AG08395 (cell line): ENCODE data around the gene CDK19.
A peak's percentile ranks its signal among the peaks of the same experiment; 100 is the strongest.

Experiments used
- DNase-seq: peaks from one replicate; pipeline ENCODE4 v3.0.0; 2012; ENCODE audit warnings: mixed read lengths, low spot score

Gene CDK19

DNA sequence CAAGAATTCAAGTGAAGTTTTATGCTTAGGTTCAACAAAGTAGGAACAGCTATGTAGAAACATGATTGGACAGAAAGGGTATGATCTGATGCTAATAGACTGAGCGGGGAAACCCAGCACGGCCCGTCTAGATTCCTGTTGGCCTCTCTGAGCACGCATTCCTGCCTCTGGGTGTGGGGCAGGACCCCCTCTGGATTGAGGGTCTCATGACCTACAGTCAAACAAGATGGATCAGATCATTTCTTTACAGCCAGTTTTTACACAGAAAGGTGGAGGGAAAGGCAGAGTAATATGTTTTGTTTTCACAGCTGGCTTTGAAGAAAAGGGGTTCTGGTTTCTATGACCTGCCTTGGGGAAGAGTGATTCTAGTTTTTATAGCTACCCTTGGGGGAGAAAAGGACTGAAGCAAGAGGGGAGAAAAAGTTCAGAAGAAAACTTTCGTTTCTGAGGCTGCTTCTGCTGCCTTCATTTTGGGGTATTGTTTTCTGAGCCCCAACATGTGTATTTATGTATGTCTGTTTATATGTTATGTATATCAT, 239.3 kb downstream of the CDK19 start:
- no peak for DNase-seq

DNA sequence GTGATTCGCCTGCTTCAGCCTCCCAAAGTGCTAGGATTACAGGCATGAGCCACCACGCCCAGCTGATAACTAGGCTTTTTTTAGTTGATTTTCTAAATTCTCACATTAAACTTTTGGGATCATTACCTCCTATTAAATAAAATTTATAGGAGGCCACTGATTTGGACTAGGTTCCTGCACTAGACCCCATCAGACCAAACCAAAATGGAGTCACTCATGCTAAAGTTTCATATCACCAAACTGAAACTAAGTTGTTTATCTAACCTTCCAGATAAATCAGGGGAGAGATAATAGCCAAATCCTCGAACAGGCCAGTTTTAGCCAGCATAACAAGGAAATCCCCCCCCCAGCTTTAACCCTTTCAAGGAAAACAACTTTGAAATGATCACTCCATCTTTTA, 240.5 kb downstream of the CDK19 start:
- no peak for DNase-seq

DNA sequence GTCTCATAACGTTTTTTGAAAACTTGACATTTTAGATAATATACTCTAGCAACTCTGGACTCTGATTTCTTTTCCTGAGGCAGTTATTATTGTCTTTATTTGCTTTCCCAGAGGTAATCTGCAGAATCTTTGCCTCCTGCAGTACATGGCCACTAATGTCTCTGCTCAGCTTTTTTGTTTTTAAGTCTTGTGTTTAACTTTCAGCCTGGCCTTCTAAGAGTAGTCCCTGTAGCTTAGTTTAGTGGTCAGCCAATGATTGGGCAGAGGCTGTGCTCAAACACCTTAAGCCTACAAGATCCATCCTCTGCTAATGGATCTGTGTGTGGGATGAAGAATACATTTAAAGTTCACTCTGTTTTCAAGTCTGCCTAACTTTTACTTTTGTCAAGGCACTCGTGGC, 241.7 kb downstream of the CDK19 start:
- DNase-seq, result no peak

DNA sequence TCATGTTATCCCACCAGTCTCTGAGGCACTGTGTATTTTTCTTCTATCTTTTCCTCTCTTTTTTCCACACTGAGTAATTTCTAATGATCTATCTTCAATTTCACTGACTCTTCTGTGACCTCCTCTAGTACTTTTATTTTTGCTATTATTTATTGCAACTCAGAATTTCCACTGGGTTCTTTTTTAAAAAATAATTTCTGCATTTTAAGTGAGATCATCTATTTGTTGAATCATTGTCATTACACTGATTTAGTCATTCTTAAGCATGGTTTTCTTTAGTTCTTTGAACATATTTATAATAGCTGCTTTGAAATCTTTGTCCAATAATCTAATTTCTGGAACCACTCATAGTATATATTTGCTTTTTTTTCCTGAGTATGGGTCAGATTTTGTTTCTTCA, 242.1 kb downstream of the CDK19 start:
- DNase-seq, result no peak

DNA sequence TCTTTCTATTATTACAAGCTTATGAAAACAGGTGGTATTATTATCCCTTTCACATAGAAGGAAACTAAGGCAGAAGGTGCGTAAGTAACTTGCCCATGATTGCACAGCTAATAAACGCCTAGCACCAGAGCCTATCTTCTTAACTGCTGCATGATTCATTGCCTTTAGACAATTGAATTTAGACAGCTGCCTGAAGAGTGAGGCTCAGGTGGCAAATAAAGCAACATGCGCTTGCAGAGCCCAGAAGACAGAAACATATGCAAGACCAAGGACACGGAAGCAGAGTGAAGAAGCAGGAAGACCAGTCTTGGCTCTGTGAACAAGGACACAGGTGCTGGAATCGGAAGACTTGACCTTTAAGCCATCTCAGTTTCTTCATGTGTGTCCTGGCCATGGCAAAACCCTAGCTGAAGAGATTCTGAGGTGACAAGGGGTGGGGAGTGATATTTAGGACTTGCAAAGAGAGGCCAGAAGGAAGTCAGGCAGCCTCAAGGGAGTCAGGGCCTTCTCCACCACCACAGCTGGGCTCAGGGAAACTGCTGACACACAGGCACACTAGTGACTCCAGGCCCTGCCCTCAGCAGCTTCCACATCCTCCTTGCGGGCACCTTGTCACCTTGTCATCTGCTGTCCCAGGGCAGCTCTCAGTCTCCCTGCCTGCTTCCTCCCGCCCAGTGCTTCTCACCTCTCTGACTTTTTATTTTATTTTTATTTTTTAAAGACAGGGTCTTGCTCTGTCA, 247.1 kb downstream of the CDK19 start:
- DNase-seq, result no peak

DNA sequence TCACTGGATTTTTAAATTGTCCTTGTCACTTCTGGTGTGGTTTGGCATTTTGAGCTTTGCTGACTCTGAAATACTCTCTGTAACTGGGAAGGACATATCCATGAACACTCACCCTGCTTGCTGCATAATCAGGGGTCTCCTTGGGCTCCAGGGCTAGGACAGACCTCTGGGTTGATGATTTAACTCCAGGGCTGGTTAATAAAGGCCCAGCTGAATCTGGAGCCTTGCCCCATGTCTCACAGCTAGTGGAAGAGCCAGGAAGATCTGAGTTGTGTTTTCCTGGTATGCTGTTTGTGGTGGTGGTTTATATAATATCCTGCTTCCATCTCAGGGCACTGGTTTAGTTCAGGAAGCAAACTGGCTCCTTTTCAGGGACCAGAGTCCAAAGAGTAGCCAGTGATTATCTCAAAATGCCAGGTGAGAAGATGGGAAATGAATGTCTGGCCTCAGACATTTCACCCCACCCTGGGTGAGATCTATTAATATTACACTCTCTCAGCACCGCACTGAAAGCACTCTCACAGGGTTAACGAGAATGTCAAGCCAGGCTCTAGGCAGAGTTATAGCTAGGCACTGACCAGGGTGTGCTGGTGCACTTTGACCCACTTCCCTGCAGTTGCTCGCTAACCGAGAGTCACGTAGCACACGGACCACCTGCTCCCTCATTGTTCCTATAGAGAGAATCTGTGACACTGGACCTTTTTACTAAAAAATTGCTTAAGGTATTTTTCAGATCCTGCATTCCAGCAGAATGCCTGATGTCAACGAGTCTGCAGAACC, 248.7 kb downstream of the CDK19 start:
- peak; percentile 63 for DNase-seq

DNA sequence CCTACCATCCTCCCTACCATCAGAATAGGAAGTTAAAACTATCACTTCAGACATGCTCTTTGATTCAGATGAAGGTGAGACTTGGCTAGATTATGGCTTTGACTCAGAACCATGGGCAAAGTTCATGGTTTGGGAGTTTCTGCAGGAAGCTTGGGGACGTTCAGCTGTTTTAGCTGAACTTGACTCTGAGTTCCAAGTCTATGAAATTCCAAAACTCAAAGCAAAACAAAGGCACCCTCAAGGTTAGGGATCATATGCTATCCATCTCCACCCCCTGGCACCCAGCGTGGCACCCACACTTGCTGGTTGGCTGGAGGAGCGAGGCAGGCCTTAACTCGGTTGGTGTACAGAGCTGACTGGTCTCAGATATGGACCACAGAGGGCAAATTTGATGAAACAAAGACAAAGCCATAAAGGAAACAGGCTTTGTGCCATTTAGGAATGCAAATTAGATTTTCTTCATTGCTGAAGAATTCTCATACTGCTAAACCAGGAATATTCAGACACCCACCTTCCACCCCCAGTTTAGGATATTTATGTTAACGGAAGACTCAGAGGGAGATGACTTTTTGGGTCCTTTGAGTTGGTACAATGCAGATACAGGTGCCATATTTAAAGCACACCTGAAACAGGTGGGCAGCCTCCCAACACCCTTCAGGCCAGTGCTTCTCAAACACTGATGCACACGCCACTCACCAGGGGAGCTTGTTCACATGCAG, 250.4 kb downstream of the CDK19 start:
- no peak for DNase-seq

DNA sequence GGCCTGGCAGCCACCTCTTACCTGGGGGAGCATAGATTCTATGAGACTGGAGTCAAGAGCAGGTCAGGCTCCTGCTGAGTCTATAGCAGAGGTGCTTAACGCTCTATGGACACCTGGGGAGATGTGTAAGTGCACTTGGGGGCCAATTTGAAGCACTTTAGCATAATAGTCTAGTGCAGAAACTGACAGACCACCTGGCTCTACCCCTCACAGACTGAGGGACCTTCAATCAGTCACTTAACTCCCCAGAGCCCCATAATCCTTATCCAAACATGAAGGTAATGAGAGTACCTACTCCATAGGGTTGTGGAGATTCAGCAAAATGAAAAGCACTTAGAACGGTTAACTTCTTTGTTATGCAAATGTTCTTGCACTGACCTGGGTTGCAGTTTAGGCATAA, 251.6 kb downstream of the CDK19 start:
- DNase-seq, result no peak

DNA sequence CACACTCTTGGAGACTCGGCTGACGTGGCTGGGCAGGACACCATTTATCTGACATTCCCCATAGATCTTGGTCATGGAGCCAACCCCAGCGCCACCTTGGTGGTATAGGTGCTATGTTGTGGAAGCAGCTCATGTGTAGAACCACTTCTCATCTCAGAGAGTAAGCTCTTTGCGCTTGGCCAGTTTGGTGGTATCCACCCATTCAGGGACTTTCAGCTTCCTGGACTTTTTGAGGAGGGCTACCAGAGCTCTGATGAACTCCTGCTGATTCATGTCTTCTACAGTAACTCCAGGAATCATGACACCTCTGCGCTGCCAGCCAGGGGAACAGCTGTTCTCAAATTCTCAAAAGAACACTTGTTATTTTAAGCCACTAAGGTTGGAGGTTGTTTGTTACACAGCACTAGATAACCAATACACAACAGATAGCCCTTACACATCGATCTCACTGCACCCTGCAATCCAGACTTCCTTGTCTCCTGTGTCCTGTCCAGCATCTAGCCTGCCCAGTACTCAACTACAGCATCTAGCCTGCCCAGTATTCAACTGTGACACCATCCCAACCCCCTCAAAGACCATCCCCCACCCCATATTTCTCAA, 252.9 kb downstream of the CDK19 start:
- no peak for DNase-seq

DNA sequence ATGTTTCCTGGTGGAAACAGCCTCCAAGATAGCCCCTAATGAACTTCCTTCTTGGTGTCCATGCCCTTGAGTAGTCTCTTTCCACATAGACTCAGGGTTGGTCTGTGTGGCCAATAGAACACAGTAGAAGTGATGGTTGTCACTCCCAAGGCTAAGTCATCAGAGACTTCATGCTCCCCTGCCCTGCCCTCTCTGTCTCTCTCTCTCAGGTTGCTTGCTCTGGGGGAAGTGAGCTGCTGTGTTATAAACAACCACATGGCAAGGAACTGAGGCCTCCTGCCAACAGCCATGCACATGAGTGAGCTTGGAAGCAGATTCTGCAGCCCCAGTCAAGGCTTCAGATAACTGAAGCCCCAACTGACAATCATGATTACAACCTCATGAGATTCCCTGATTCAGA, 253.6 kb downstream of the CDK19 start:
- no peak for DNase-seq

DNA sequence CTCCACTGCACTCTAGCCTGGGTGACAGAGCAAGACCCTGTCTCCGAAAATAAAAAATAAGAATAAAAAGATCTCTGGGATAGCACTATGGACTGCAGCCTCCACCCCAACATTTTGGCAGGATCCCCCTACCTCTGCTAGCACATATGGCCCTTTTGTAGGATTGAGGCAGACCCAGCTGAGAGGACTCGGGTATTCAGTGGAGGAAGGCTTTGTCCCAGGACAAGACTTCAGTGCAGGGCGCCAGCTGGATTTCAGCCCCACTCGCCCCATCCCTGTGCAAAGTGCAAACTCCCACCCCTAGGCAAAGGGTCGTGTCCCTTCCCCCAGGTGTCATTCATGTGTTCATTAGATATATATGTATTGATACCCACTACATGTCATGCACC, 254.3 kb downstream of the CDK19 start:
- DNase-seq, result no peak

DNA sequence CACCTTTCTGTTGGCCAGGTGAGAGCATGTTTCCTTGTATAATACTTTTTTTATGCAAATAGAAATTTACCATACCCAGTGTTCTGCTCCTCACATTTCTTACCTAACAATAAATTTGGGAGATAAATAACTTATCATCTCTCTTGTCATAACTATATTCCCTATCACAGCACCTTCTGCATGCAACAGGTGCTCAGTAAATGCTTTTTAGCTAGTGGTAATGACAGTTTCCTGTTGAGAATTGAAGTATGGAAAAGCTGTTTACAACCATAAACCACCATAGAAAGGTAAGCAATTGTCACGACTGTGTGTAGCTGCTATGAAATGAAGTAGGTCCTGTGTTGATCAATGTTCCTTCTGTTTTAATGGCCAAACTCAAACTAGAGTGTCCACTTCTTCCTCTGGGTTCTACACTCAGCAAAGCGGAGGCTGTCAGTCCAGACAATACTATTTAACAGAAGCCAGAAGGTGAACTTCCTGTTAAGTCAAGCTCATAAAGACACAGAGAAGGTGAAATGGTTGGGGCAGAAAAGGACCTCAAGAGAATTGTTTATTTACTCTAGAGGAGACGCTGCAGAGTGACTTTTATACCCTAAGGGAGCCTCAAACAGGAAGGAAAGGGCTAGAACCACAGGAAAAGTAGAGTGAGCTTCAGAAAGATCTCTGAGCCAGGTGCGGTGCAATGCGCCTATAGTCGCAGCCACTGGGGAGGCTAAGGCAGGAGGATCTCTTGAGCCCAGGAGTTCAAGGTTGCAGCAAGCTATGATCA, 254.8 kb downstream of the CDK19 start:
- no peak for DNase-seq
